OCI-LY7 (cell line): Measurements from ENCODE around the gene DCHS1.

Experiments used
- CTCF ChIP-seq: fragments of 200-600 bp; sonication (generic); conservative IDR thresholded peaks from 2 replicates; pipeline ENCODE4 v1.5.1; 2014; ENCODE audit warnings: mild to moderate bottlenecking, antibody characterized with exemption, low read length, moderate library complexity, mixed read lengths
- EZH2phosphoT487 ChIP-seq: fragments of 200-600 bp; sonication (generic); IDR thresholded peaks from 2 replicates; pipeline ENCODE4 v1.6.1; 2018; ENCODE audit warnings: low read depth, borderline replicate concordance, mild to moderate bottlenecking, mixed run types, antibody characterized with exemption, low read length, moderate library complexity, mixed read lengths

DNA sequence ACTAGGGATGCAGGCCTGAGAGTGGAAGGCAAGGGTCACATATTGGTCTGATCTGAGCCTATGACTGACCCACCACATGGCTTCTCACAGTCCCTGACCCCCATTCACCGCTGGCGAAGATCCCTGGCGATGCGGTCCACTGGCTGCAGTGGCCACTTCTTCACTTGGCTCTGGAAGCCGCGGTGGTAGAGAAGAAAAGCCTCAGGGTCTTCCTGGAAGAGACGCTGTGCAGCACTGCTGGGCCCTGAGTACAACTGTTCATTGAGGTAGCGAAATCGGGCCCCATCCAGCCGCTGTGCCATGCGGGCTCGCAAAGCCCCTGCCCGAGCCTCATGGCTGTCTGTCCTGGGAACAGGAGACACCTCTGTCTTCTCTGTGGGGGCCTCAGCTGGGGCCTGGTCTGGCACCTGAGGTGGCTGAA is 54.6 kb downstream of the DCHS1 start:
- no peak for TF ChIP-seq CTCF
- TF ChIP-seq EZH2phosphoT487, result no peak
